ENCODE measurements around the gene RPN2. TPM values are rescaled to one million over a fixed set of nuclear protein-coding genes. Genes with fewer than 3 reads are reported as not detected.

RPN2 gene
- total RNA-seq, 2 donors from 2014 or later, result 154 to 269 TPM

DNA sequence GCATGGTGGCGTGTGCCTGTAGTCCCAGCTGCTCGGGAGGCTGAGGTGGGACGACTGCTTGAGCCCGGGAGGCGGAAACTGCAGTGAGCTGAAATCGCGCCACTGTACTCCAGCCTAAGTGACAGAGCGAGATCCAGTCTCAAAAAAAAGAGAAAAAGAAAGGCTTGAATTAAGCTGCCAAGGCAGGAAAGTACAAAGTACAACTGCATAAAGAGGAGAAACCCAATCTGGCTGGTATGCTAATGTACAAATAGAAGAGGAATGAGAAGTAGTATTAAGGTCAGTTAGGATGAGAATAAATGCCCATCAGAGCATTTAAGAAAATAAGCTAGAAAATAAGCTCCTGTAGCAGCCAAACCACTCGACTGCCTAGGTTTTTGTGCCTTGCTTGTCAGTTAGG, 23.1 kb upstream of the RPN2 start:
- no peak for TF ChIP-seq CTCF (IDR thresholded peaks at IDR 0.05)
- Histone ChIP-seq H3K27ac (no peak overlapping the region), H3K4me3 (no peak overlapping the region), H3K9me3 (no peaks in the 10 kb centered on the region), H3K27me3 (no peaks in the 10 kb centered on the region), H3K36me3 (no peaks in the 10 kb centered on the region), H3K9ac (ENCODE audit: low read depth in 2 of 2, low read length in 2 of 2) (no peak overlapping the region), H3K4me1 (no peaks in the 10 kb centered on the region)
- no peak for DNase-seq
- intact Hi-C loops (cut with DNase I), result no loop called here

- DNase-seq, result no peak
- intact Hi-C loops (cut with DNase I), result no loop called here
- H3K27me3 ChIP-seq, result no peaks in the 10 kb centered on the region
- no peaks in the 10 kb centered on the region for H3K4me1 ChIP-seq
- H3K9ac ChIP-seq (ENCODE audit: low read depth in 2 of 2, low read length in 2 of 2), result no peak overlapping the region
- no peaks in the 10 kb centered on the region for H3K36me3 ChIP-seq
- H3K27ac ChIP-seq, result no peak overlapping the region
- no peak overlapping the region for H3K4me3 ChIP-seq
- no peaks in the 10 kb centered on the region for H3K9me3 ChIP-seq
- TF ChIP-seq CTCF (IDR thresholded peaks at IDR 0.05), result no peak
These were observed 20.9 kb upstream of the RPN2 start for GRCh38 chr20:37158248-37158647.

DNA sequence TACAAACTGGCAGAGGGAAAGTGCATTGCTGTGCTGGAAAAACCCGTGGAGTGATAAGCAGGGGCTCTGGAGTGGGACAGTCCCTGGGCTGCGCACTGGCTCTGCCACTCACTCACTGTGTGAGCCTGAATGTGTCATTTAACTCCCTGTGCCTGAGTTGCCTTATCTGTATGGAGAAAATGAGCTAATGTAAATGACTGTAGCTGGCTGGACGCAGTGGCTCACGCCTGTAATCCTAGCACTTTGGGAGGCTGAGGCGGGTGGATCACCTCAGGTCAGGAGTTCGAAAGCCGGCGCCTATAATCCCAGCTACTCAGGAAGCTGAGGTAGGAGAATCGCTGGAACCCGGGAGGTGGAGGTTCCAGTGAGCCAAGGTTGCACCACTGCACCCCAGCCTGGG, 18.4 kb upstream of the RPN2 start:
- no peaks in the 10 kb centered on the region for H3K9me3 ChIP-seq
- intact Hi-C loops (cut with DNase I), result no loop called here
- TF ChIP-seq CTCF (IDR thresholded peaks at IDR 0.05), result no peak

DNA sequence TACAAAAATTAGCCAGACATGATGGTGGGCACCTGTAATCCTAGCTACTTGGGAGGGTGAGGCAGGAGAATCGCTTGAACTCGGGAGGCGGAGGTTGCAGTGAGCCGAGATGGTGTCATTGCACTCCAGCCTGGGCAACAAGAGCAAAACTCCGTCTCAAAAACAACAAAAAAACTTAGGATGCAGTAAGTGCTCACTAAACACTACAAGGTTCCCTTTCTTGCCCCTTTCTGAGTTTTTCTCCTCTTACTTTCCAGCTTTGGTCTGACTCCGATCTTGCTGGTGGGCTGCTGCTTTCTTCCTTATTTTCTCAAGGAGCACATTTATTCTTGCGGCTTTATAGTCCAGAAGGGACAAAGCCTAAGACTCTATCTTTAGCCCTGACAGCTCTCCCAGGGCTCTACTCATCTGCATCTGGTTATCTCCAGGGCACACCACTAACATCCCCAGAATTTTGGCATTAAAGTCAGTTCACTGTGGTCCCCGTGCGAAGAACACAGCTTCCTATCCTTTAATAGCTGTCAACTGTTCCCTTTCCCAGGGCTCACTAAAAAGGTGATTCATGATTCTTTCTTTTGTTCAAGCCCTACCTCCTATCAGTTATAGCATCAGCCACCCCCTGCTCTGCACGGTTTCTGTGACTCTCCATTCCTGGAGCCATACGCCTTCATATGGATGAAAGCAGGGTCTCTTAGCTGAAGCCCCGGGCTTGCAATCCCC, 17.1 kb upstream of the RPN2 start:
- Histone ChIP-seq H3K9ac (ENCODE audit: low read depth in 2 of 2, low read length in 2 of 2) (no peak overlapping the region), H3K27me3 (no peaks in the 10 kb centered on the region), H3K9me3 (no peaks in the 10 kb centered on the region), H3K36me3 (no peaks in the 10 kb centered on the region), H3K4me3 (no peak overlapping the region), H3K27ac (no peak overlapping the region), H3K4me1 (no peaks in the 10 kb centered on the region)
- TF ChIP-seq CTCF (IDR thresholded peaks at IDR 0.05), result no peak
- intact Hi-C loops (cut with DNase I), result no loop called here
- DNase-seq, result no peak

More for the DNA sequence above, 18.4 kb upstream of the RPN2 start:
- H3K9ac ChIP-seq (ENCODE audit: low read depth in 2 of 2, low read length in 2 of 2), result no peak overlapping the region
- H3K4me3 ChIP-seq, result no peak overlapping the region
- no peak overlapping the region for H3K27ac ChIP-seq
- H3K36me3 ChIP-seq, result no peaks in the 10 kb centered on the region
- no peak for DNase-seq
- H3K4me1 ChIP-seq, result no peaks in the 10 kb centered on the region
- no peaks in the 10 kb centered on the region for H3K27me3 ChIP-seq

- DNase-seq, result no peak
- intact Hi-C loops (cut with DNase I), result no loop called here
These were observed 16.5 kb upstream of the RPN2 start for GRCh38 chr20:37162646-37163045.

More at GRCh38 chr20:37162646-37163045, 16.5 kb upstream of the RPN2 start:
- no peak overlapping the region for H3K27ac ChIP-seq
- no peaks in the 10 kb centered on the region for H3K4me1 ChIP-seq
- H3K36me3 ChIP-seq, result no peaks in the 10 kb centered on the region
- H3K9me3 ChIP-seq, result no peaks in the 10 kb centered on the region
- no peak for TF ChIP-seq CTCF (IDR thresholded peaks at IDR 0.05)
- H3K27me3 ChIP-seq, result no peaks in the 10 kb centered on the region
- no peak overlapping the region for H3K9ac ChIP-seq (ENCODE audit: low read depth in 2 of 2, low read length in 2 of 2)
- no peak overlapping the region for H3K4me3 ChIP-seq
